Esophagus muscularis mucosa (tissue), 4 donors: ENCODE measurements around the gene GPD1L. TPM values are rescaled to one million over a fixed set of nuclear protein-coding genes. Genes with fewer than 3 reads are reported as not detected.

Experiments
- DNase-seq: peaks from one replicate; pipeline ENCODE4 v3.0.0-alpha.2; 2017; ENCODE audit errors: extremely low spot score
- H3K27ac ChIP-seq, 4 donors: fragments of 200-600 bp; sonication (generic); replicated peaks in 1 of 4; 1 replicate in 3 of 4; 2 replicates in 1 of 4; pipeline ENCODE4 v1.5.1; 2016 to 2019; ENCODE audit warnings: mild to moderate bottlenecking in 1 of 4
- H3K27me3 ChIP-seq, 4 donors: fragments of 200-600 bp; sonication (generic); one replicate each; pipeline versions ENCODE4 v1.5.1 to v1.6.0; 2016 to 2019
- H3K36me3 ChIP-seq, 4 donors: fragments of 200-600 bp; sonication (generic); one replicate each; pipeline ENCODE4 v1.5.1; 2016 to 2019
- H3K4me1 ChIP-seq, 4 donors: fragments of 200-600 bp; sonication (generic); one replicate each; pipeline ENCODE4 v1.5.1; 2016 to 2019
- H3K4me3 ChIP-seq, 4 donors: fragments of 200-600 bp; sonication (generic); 1 replicate in 2 of 4; 2 replicates in 2 of 4; pipeline ENCODE4 v1.5.1; 2016 to 2019; ENCODE audit warnings: mild to moderate bottlenecking in 4 of 4, moderate library complexity in 1 of 4
- H3K9me3 ChIP-seq, 4 donors: fragments of 200-600 bp; sonication (generic); 1 replicate in 3 of 4; 2 replicates in 1 of 4; pipeline ENCODE4 v1.5.1; 2016 to 2019
- EP300 ChIP-seq: sonication (generic); formaldehyde crosslinking; IDR thresholded peaks from one replicate; pipeline ENCODE4 v1.6.1; 2017; ENCODE audit warnings: antibody characterized with exemption
- POLR2A ChIP-seq: fragments of 450-650 bp; IDR thresholded peaks from one replicate; pipeline ENCODE4 v1.6.1; 2017; ENCODE audit warnings: antibody characterized with exemption, moderate library complexity, mild to moderate bottlenecking, low read depth
- POLR2AphosphoS5 ChIP-seq, 2 donors: sonication (generic); formaldehyde crosslinking; IDR thresholded peaks; one replicate each; pipeline ENCODE4 v1.6.1; 2017; ENCODE audit warnings: antibody characterized with exemption in 2 of 2
- WGBS: methylation state at CpG from one replicate; pipeline ENCODE4 v1.1.5; 2018; 5-methylcytosine and 5-hydroxymethylcytosine counted together
- intact Hi-C: fragments of 100-400 bp; cut with DNase I; formaldehyde crosslinking; loops from one replicate; pipeline ENCODE4 v1.15.1; 2023
- total RNA-seq, 4 donors: library from RNA; depleted of rRNA; stranded (reverse); fragments of >200 nt; gene quantifications; one replicate each; pipeline versions ENCODE4 v1.1.0 to v1.2.1, GENCODE V29; 2016
- TF ChIP-seq, protein P1 (sequence below), 3 experiments: fragments of 200-600 bp in 2 of 3; fragments of 450-650 bp in 1 of 3; sonication (generic) in 2 of 3; IDR thresholded peaks; one replicate each; pipeline ENCODE4 v1.5.1; 2017 to 2019; ENCODE audit warnings: antibody characterized with exemption in 3 of 3, mild to moderate bottlenecking in 2 of 3, moderate library complexity in 1 of 3

Gene GPD1L
- total RNA-seq, 4 donors from 2014 or later: 75.6 to 117 (median 79.7) TPM

DNA sequence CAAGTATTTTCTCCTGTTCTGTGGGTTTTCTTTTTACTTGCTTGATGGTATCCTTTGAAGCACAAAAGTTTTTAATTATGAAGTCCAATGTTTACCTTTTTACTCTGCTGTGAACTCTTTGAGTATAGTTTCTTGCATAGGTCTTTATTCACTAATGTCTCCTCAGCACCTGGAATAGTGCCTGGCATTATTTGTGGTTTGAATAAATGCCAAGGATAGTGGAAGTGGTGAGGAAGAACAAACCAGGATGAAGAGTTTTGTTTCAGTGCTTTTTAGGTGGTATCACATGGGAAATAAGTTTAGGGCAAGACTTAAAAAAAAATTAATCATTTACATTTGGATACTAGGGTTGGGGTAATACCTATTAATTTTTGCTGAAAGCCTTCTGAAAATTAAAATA is 25.7 kb downstream of the GPD1L start:
- Histone ChIP-seq H3K9me3 (no peaks in the 10 kb centered on the region), H3K27me3 (no peaks in the 10 kb centered on the region), H3K4me1 (peaks cover 2 to 23% (median 6%) of the 10 kb centered on the region in 4 donors), H3K36me3 (peaks cover 0 to 23% (median 23%) of the 10 kb centered on the region in 4 donors), H3K4me3 (no peak overlapping the region), H3K27ac (no peak overlapping the region)
- DNase-seq: no peak
- TF ChIP-seq, protein P1, sequence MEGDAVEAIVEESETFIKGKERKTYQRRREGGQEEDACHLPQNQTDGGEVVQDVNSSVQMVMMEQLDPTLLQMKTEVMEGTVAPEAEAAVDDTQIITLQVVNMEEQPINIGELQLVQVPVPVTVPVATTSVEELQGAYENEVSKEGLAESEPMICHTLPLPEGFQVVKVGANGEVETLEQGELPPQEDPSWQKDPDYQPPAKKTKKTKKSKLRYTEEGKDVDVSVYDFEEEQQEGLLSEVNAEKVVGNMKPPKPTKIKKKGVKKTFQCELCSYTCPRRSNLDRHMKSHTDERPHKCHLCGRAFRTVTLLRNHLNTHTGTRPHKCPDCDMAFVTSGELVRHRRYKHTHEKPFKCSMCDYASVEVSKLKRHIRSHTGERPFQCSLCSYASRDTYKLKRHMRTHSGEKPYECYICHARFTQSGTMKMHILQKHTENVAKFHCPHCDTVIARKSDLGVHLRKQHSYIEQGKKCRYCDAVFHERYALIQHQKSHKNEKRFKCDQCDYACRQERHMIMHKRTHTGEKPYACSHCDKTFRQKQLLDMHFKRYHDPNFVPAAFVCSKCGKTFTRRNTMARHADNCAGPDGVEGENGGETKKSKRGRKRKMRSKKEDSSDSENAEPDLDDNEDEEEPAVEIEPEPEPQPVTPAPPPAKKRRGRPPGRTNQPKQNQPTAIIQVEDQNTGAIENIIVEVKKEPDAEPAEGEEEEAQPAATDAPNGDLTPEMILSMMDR (IDR thresholded peaks at IDR 0.05): no peak
- TF ChIP-seq EP300 (no peak), POLR2AphosphoS5 (IDR thresholded peaks at IDR 0.05) (no peak), POLR2A (no peak)
- intact Hi-C loops: no loop called here

DNA sequence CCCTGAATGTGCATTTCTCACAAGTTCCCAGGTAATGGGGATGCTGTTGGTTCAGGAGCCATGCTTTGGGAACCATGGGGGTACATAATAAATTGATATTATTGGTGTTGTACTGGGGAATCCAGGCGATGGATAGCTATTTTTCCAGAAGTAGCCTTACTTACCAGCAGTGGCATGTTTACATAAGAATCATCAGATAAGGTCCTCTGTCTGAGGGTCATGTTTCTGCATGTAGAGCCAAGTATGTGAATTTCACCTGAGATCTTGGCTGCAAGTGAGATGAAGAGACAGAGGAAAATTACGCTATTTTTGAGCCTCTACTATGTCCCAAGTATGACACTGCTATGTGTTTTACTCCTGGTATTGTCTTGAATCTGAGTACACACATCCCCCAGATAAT is 26.3 kb downstream of the GPD1L start:
- TF ChIP-seq POLR2AphosphoS5 (IDR thresholded peaks at IDR 0.05): no peak
- TF ChIP-seq EP300: no peak
- TF ChIP-seq, protein P1 (IDR thresholded peaks at IDR 0.05): no peak
- no peak for TF ChIP-seq POLR2A
- intact Hi-C loops: no loop called here
- peaks cover 0 to 23% (median 23%) of the 10 kb centered on the region in 4 donors for H3K36me3 ChIP-seq
- no peak for DNase-seq
- no peak overlapping the region for H3K4me3 ChIP-seq
- no peaks in the 10 kb centered on the region for H3K9me3 ChIP-seq
- H3K27me3 ChIP-seq: no peaks in the 10 kb centered on the region
- 91% methylated on average over 2 of the region's 2 CpGs for WGBS
- peaks cover 0 to 21% (median 2%) of the 10 kb centered on the region in 4 donors for H3K4me1 ChIP-seq
- no peak overlapping the region for H3K27ac ChIP-seq

DNA sequence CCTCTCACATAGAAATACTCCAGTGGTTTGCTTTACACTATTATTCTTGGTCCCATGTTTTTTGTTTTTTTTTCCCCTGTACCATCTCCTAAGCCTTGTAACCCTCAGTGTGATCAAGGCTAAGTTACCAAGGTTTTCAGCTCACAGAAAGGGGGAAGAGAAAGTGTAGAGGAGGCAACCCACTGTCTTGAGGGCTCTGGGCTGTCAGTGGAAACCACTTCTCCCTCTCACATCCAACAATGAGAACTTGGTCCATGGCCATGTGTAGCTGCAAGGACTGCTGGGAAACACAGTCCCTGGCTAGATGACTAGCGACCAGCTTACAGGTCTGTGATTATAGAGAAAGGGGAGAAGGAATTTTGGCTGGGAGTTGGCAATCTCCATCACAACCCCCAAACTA is 30.3 kb downstream of the GPD1L start:
- peaks cover 0 to 26% (median 7%) of the 10 kb centered on the region in 4 donors for H3K4me1 ChIP-seq
- WGBS: 86% methylated on average over 1 of the region's 1 CpG
- DNase-seq: no peak
- H3K27ac ChIP-seq: no peak overlapping the region
- peaks cover 0 to 18% (median 13%) of the 10 kb centered on the region in 4 donors for H3K36me3 ChIP-seq
- TF ChIP-seq EP300: no peak
- intact Hi-C loops: no loop called here
- no peak overlapping the region for H3K4me3 ChIP-seq
- no peaks in the 10 kb centered on the region for H3K27me3 ChIP-seq
- H3K9me3 ChIP-seq: no peaks in the 10 kb centered on the region

DNA sequence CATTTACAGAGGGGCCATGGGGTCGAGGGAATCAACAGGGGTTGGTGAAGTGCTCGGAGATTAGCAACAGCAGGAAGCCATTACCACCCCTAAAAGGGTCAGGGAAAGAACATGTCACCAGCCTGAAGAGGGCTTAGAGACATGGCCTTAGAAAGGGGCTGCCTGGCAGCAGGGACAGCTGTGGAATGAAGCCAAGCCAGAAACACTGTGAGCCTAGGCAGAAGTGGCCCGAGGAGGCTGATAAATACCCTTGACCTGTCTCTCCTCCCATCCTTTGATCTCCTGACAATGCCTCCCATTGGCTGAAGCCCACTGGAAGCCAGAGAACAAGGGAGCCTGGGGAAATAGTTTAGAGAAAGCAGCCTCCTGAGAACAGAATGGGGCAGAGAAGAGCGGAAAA is 31.4 kb downstream of the GPD1L start:
- intact Hi-C loops: no loop called here
- WGBS: 74% methylated on average over 4 of the region's 4 CpGs

DNA sequence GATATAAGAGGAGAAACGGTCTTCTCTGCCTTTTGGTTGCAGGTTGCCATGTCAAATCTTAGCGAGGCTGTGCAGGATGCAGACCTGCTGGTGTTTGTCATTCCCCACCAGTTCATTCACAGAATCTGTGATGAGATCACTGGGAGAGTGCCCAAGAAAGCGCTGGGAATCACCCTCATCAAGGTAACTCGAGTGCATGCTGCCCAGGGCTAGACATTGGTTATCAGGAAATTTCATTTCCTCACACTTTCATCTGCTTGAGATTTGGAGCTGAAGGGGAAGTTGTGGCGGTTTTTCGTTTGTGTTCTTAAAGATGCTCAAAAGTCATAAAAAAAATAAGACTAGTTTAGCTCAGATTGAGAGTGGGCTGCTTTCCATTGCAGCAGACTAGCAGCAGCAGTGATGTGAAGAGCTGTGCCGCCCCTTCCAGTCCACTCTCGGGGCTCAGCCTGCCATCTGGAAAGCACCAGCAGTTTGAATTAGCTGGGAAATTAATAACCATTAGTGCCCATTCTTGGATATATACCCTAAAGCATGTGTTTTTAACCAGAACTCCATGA is 32.2 kb downstream of the GPD1L start:
- TF ChIP-seq, protein P1 (IDR thresholded peaks at IDR 0.05): no peak
- TF ChIP-seq POLR2AphosphoS5 (IDR thresholded peaks at IDR 0.05): no peak
- no peak for TF ChIP-seq POLR2A
- TF ChIP-seq EP300: no peak
- H3K27ac ChIP-seq: no peak overlapping the region
- 56% methylated on average over 8 of the region's 8 CpGs for WGBS
- intact Hi-C loops: no loop called here
- H3K36me3 ChIP-seq: peaks cover 0 to 22% (median 13%) of the 10 kb centered on the region in 4 donors
- H3K4me1 ChIP-seq: peaks cover 0 to 16% (median 8%) of the 10 kb centered on the region in 4 donors
- H3K9me3 ChIP-seq: no peaks in the 10 kb centered on the region
- no peak overlapping the region for H3K4me3 ChIP-seq
- DNase-seq: no peak
- H3K27me3 ChIP-seq: no peaks in the 10 kb centered on the region

More for the DNA sequence above, 31.4 kb downstream of the GPD1L start:
- peaks cover 0 to 23% (median 7%) of the 10 kb centered on the region in 4 donors for H3K4me1 ChIP-seq
- no peak overlapping the region for H3K27ac ChIP-seq
- peaks cover 0 to 22% (median 13%) of the 10 kb centered on the region in 4 donors for H3K36me3 ChIP-seq
- TF ChIP-seq, protein P1 (IDR thresholded peaks at IDR 0.05): no peak
- TF ChIP-seq POLR2A (no peak), EP300 (no peak), POLR2AphosphoS5 (IDR thresholded peaks at IDR 0.05) (no peak)
- H3K4me3 ChIP-seq: no peak overlapping the region
- DNase-seq: no peak
- H3K9me3 ChIP-seq: no peaks in the 10 kb centered on the region
- H3K27me3 ChIP-seq: no peaks in the 10 kb centered on the region
